Liver (tissue), 3 donors: Measurements from ENCODE around the gene PAPPA.

Experiments
- ATF3 ChIP-seq: IDR thresholded peaks from 2 replicates; pipeline ENCODE4 v1.6.1; 2016; ENCODE audit warnings: antibody characterized with exemption
- CTCF ChIP-seq: fragments of 150-350 bp; IDR thresholded peaks from 2 replicates; pipeline ENCODE4 v1.5.1; 2017; ENCODE audit warnings: improper control_type of control experiment, low read depth, low read length; ENCODE audit not compliant: missing input control
- EGR1 ChIP-seq, 2 donors: IDR thresholded peaks; 2 replicates each; pipeline ENCODE4 v1.6.1; 2016 to 2018; ENCODE audit warnings: antibody characterized with exemption in 2 of 2, low read depth in 2 of 2
- GABPA ChIP-seq, 2 donors: IDR thresholded peaks in 1 of 2; conservative IDR thresholded peaks in 1 of 2; 2 replicates each; pipeline ENCODE4 v1.6.1; 2016; ENCODE audit warnings: antibody characterized with exemption in 2 of 2, mild to moderate bottlenecking in 1 of 2, moderate library complexity in 1 of 2
- HNF4G ChIP-seq: IDR thresholded peaks from 2 replicates; pipeline ENCODE4 v1.6.1; 2016; ENCODE audit warnings: antibody characterized with exemption
- JUND ChIP-seq, 2 donors: IDR thresholded peaks; 2 replicates each; pipeline ENCODE4 v1.6.1; 2016; ENCODE audit warnings: antibody characterized with exemption in 2 of 2
- MAX ChIP-seq: IDR thresholded peaks from 2 replicates; pipeline ENCODE4 v1.6.1; 2016; ENCODE audit warnings: antibody characterized with exemption
- RAD21 ChIP-seq, 2 donors: IDR thresholded peaks; 2 replicates each; pipeline ENCODE4 v1.6.1; 2016; ENCODE audit warnings: antibody characterized with exemption in 2 of 2, mild to moderate bottlenecking in 2 of 2
- REST ChIP-seq: IDR thresholded peaks from 2 replicates; pipeline ENCODE4 v1.6.1; 2016; ENCODE audit warnings: antibody characterized with exemption, mild to moderate bottlenecking
- RXRA ChIP-seq, 2 donors: IDR thresholded peaks; 2 replicates each; pipeline ENCODE4 v1.6.1; 2017 to 2018; ENCODE audit warnings: antibody characterized with exemption in 2 of 2, mild to moderate bottlenecking in 1 of 2
- SP1 ChIP-seq: IDR thresholded peaks from 2 replicates; pipeline ENCODE4 v1.6.1; 2018; ENCODE audit warnings: antibody characterized with exemption, mild to moderate bottlenecking
- TAF1 ChIP-seq: conservative IDR thresholded peaks from 2 replicates; pipeline ENCODE4 v1.6.1; 2016; ENCODE audit warnings: antibody characterized with exemption, mild to moderate bottlenecking
- YY1 ChIP-seq: IDR thresholded peaks from 2 replicates; pipeline ENCODE4 v1.6.1; 2016; ENCODE audit warnings: antibody characterized with exemption, mild to moderate bottlenecking
- TF ChIP-seq, protein P1 (sequence below): IDR thresholded peaks from 2 replicates; pipeline ENCODE4 v1.6.1; 2016; ENCODE audit warnings: antibody characterized with exemption
- donor health status: healthy.
- donor health status: healthy.

GRCh38 chr9:116366241-116366640, 212.7 kb downstream of the PAPPA start:
- TF ChIP-seq ATF3 (no peak), CTCF (no peak), JUND (IDR thresholded peaks at IDR 0.05) (no peak), TAF1 (no peak), MAX (no peak), EGR1 (IDR thresholded peaks at IDR 0.05; ENCODE audit: low read depth in 2 of 2) (no peak), YY1 (no peak), SP1 (no peak), RAD21 (IDR thresholded peaks at IDR 0.05) (no peak), GABPA (IDR thresholded peaks at IDR 0.05 in 1 of 2, conservative IDR thresholded peaks at IDR 0.05 in 1 of 2) (no peak), REST (no peak), RXRA (IDR thresholded peaks at IDR 0.05) (no peak), HNF4G (no peak)
- TF ChIP-seq, protein P1, sequence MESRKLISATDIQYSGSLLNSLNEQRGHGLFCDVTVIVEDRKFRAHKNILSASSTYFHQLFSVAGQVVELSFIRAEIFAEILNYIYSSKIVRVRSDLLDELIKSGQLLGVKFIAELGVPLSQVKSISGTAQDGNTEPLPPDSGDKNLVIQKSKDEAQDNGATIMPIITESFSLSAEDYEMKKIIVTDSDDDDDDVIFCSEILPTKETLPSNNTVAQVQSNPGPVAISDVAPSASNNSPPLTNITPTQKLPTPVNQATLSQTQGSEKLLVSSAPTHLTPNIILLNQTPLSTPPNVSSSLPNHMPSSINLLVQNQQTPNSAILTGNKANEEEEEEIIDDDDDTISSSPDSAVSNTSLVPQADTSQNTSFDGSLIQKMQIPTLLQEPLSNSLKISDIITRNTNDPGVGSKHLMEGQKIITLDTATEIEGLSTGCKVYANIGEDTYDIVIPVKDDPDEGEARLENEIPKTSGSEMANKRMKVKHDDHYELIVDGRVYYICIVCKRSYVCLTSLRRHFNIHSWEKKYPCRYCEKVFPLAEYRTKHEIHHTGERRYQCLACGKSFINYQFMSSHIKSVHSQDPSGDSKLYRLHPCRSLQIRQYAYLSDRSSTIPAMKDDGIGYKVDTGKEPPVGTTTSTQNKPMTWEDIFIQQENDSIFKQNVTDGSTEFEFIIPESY: no peak
